ENCODE measurements around the gene IL1RAPL1. TPM values are rescaled to one million over a fixed set of nuclear protein-coding genes. Genes with fewer than 3 reads are reported as not detected.

The IL1RAPL1 gene
- total RNA-seq, 2 experiments from 2014 or later: not detected

DNA sequence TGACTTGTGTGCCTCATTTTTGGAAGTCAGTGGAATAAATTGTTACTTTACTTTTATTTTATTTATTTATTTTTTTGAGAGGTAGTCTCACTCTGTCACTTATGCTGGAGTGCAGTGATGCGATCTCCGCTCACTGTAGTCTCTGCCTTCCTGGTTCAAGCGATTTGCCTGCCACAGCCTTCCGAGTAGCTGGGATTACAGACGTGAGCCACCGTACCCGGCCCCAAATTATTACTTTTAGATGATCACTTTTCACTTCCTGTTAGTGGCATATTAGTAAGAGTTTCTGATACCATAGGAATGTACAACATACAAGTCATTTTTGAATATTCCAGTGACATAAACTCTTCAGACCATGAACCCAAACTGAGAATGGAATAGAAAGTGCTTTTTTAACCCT lies 1017.1 kb downstream of the IL1RAPL1 start:
- ChIA-PET POLR2A (no interaction called here), CTCF (no interaction called here)
- no peak for ATAC-seq
- Mint-ChIP-seq H3K36me3 (ENCODE audit: low read depth) (no peaks in the 10 kb centered on the region), H3K4me1 (ENCODE audit: low read depth) (no peaks in the 10 kb centered on the region), H3K9me3 (no peaks in the 10 kb centered on the region), H3K27me3 (no peaks in the 10 kb centered on the region), H3K27ac (no peak overlapping the region), H3K4me3 (no peak overlapping the region)
- no peak for DNase-seq
- intact Hi-C loops (cut with micrococcal nuclease): no loop called here
- TF ChIP-seq, protein P1, sequence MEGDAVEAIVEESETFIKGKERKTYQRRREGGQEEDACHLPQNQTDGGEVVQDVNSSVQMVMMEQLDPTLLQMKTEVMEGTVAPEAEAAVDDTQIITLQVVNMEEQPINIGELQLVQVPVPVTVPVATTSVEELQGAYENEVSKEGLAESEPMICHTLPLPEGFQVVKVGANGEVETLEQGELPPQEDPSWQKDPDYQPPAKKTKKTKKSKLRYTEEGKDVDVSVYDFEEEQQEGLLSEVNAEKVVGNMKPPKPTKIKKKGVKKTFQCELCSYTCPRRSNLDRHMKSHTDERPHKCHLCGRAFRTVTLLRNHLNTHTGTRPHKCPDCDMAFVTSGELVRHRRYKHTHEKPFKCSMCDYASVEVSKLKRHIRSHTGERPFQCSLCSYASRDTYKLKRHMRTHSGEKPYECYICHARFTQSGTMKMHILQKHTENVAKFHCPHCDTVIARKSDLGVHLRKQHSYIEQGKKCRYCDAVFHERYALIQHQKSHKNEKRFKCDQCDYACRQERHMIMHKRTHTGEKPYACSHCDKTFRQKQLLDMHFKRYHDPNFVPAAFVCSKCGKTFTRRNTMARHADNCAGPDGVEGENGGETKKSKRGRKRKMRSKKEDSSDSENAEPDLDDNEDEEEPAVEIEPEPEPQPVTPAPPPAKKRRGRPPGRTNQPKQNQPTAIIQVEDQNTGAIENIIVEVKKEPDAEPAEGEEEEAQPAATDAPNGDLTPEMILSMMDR (IDR thresholded peaks at IDR 0.05): no peak

DNA sequence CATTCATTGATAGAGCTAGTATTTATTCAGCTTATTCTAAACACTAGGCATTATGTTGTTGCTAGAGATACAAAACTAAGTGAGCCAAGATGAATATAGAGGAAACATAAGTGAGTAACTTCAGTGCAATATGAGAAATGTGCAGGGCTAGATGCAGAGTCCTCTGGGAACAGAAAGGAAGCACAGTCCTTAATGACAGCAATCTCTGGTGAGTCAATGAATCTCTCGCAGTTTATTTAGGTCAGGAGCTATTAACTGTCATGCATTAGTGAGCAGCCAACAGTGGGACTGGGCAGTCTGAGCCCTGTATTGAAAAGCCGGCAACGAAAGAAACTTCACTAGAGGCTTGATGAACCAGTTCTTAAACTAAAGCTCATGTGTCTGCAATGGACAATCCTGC lies 1030.0 kb downstream of the IL1RAPL1 start:
- Mint-ChIP-seq H3K27me3 (no peaks in the 10 kb centered on the region), H3K4me3 (no peak overlapping the region), H3K9me3 (peaks cover 3% of the 10 kb centered on the region), H3K36me3 (ENCODE audit: low read depth) (no peaks in the 10 kb centered on the region), H3K27ac (no peak overlapping the region), H3K4me1 (ENCODE audit: low read depth) (no peaks in the 10 kb centered on the region)
- TF ChIP-seq, protein P1 (IDR thresholded peaks at IDR 0.05): no peak
- DNase-seq (no peak), ATAC-seq (no peak)
- intact Hi-C loops (cut with micrococcal nuclease): no loop called here
- CTCF ChIA-PET: no interaction called here
- POLR2A ChIA-PET: no interaction called here

DNA sequence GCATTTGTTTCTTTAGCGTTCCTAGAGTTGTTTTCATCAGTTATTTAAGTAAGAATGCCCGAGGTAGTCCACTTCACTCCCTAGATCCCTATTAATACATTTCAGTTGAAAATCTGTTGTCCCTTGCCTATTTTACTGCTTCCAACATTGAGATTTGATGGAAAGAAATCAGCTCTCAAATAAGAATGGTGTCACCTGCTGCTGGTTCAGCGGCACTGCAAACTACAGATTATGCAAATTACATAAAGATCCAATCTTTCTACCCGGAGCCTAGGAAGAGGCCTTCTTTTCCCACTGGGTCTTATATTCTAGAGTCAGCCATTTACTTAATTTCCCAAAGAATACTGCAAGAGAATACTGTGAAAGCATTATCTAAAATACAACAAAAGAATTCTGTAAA lies 1030.5 kb downstream of the IL1RAPL1 start:
- Mint-ChIP-seq H3K9me3 (peaks cover 3% of the 10 kb centered on the region), H3K27ac (no peak overlapping the region), H3K4me1 (ENCODE audit: low read depth) (no peaks in the 10 kb centered on the region), H3K36me3 (ENCODE audit: low read depth) (no peaks in the 10 kb centered on the region), H3K4me3 (no peak overlapping the region), H3K27me3 (no peaks in the 10 kb centered on the region)
- TF ChIP-seq, protein P1 (IDR thresholded peaks at IDR 0.05): no peak
- POLR2A ChIA-PET: no interaction called here
- intact Hi-C loops (cut with micrococcal nuclease): no loop called here
- no peak for ATAC-seq
- CTCF ChIA-PET: no interaction called here
- no peak for DNase-seq

DNA sequence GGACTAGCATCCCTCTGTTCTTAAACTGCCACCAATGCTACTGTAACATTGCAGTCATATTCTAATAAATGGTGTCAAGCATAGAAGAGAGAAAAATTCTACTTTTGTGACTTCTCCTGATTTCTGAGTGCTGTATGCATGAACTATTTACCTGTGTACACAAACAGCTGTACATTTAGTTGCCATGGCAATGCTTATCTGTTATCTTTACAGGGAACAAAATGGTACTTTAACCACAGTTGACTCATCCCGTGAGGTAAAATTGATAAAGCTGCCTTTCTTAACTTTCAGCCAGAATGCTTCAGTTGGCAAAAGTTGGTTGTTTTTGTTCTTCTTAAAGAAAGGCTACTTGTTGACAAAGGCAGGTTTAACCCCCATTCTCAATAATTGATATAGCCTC lies 1040.6 kb downstream of the IL1RAPL1 start:
- ATAC-seq (no peak), DNase-seq (no peak)
- Mint-ChIP-seq H3K36me3 (ENCODE audit: low read depth) (no peaks in the 10 kb centered on the region), H3K27me3 (no peaks in the 10 kb centered on the region), H3K9me3 (no peaks in the 10 kb centered on the region), H3K4me3 (no peak overlapping the region), H3K27ac (no peak overlapping the region), H3K4me1 (ENCODE audit: low read depth) (no peaks in the 10 kb centered on the region)
- intact Hi-C loops (cut with micrococcal nuclease): no loop called here
- ChIA-PET CTCF (no interaction called here), POLR2A (no interaction called here)
- TF ChIP-seq, protein P1 (IDR thresholded peaks at IDR 0.05): no peak

DNA sequence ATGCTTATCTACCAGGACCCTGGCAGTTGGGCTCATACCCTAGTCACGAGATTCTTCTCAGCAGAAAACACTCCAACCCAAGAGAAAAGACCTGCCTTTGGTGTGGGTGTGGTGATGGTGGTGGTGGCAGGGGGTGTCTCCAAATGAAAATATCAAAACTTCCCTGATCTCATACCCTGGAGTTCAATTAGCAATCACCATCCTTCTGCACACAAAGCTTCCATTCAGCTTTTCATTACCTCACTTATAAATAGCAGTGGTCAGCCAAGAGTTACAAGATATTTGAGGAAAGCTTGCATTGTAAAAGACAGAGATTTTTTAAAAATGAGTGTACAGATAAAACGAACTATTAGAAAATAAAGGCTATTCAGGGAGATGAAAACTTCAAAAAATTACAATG lies 1047.3 kb downstream of the IL1RAPL1 start:
- ChIA-PET CTCF (no interaction called here), POLR2A (no interaction called here)
- H3K4me3 Mint-ChIP-seq: no peak overlapping the region
- intact Hi-C loops (cut with micrococcal nuclease): no loop called here
- no peak for DNase-seq
- no peak overlapping the region for H3K27ac Mint-ChIP-seq
- H3K4me1 Mint-ChIP-seq (ENCODE audit: low read depth): no peaks in the 10 kb centered on the region
- no peak for ATAC-seq
- no peaks in the 10 kb centered on the region for H3K27me3 Mint-ChIP-seq
- TF ChIP-seq, protein P1 (IDR thresholded peaks at IDR 0.05): no peak
- no peaks in the 10 kb centered on the region for H3K36me3 Mint-ChIP-seq (ENCODE audit: low read depth)
- H3K9me3 Mint-ChIP-seq: no peaks in the 10 kb centered on the region

Measured in activated CD8-positive, alpha-beta T cell treated with anti-CD3 and anti-CD28 coated beads for 36 hours (primary cell).